BLaER1 (cell line): ENCODE data around the gene NCAPH2.

Experiments
- H3K27ac ChIP-seq: shearing (Covaris generic); formaldehyde crosslinking; 2 replicates; pipeline ENCODE4 v1.8.1; 2022
- H3K27me3 ChIP-seq: shearing (Covaris generic); formaldehyde crosslinking; 2 replicates; pipeline ENCODE4 v1.8.1; 2022
- H3K36me3 ChIP-seq: shearing (Covaris generic); formaldehyde crosslinking; 2 replicates; pipeline ENCODE4 v1.8.1; 2022
- H3K4me1 ChIP-seq: shearing (Covaris generic); formaldehyde crosslinking; 2 replicates; pipeline ENCODE4 v1.8.1; 2022
- H3K4me2 ChIP-seq: shearing (Covaris generic); formaldehyde crosslinking; 2 replicates; pipeline ENCODE4 v1.8.1; 2022
- H3K4me3 ChIP-seq: shearing (Covaris generic); formaldehyde crosslinking; 2 replicates; pipeline ENCODE4 v1.8.1; 2022
- H3K9ac ChIP-seq: shearing (Covaris generic); formaldehyde crosslinking; 2 replicates; pipeline ENCODE4 v1.8.1; 2022
- H3K9me3 ChIP-seq: shearing (Covaris generic); formaldehyde crosslinking; 2 replicates; pipeline ENCODE4 v1.8.1; 2022
- H4K20me1 ChIP-seq: shearing (Covaris generic); formaldehyde crosslinking; 2 replicates; pipeline ENCODE4 v1.8.1; 2022
- Cebpa-rat ChIP-seq: shearing (Covaris generic); IDR thresholded peaks from 2 replicates; pipeline ENCODE4 v1.8.1; 2022

NCAPH2 gene

DNA sequence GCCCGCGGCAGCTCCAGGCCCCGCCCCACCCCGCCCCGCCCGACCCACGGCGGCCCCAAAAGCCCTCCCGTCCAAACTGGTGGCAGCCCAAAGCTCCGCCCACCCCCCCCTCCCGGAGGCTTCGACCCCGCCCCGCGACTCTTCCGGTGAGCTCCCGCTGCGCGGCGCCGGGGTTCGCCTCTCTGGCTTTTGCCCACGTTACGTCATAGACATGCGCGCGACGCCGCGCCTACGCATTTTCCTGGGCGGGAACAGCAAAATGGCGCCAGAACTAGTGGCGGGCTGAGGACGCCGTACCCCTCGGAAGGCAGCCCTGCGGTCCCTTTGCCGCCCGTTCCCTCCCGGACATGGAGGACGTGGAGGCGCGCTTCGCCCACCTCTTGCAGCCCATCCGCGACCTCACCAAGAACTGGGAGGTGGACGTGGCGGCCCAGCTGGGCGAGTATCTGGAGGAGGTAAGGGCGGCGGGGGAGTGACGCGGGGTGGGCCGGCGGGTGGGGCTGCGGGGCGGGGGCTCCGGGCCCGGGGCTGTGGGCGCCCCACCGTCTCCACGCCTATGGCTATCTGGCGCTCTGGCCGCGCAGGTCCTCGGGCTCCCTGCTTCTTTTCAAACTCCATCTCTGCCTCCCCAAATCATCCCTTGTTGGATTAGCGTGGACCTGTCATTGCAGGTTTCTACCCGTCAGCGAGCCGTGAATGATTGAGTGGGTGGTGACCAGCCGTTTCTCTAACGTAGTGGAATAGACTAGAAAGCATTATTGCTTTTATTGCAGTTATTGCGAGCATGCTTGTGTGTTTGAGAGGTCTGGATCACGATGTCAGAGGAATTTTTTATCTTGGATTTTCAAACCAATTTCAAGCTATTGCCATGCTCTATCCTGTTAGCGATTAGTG, at the start of gene NCAPH2:
NCAPH2 (plus strand) TSS at position 234 of the 894 bp plus-strand sequence; CDS start at position 348, 114 bp downstream.
- Histone ChIP-seq H3K4me3 (peak within 1 kb of the TSS; percentile 94), H4K20me1 (peaks cover 55% of the 10 kb centered on the region), H3K4me2 (peak within 1 kb of the TSS; percentile 99), H3K4me1 (peaks cover 48% of the 10 kb centered on the region), H3K9ac (peak within 1 kb of the TSS; percentile 92), H3K27ac (peak within 1 kb of the TSS; percentile 89), H3K27me3 (no peaks in the 10 kb centered on the region), H3K9me3 (no peaks in the 10 kb centered on the region), H3K36me3 (peaks cover 49% of the 10 kb centered on the region)
- TF ChIP-seq Cebpa-rat: no peak

GRCh38 chr22:50459016-50459415, 49.0 kb upstream of the NCAPH2 start:
- H4K20me1 ChIP-seq: peaks cover 90% of the 10 kb centered on the region
- peaks cover 99% of the 10 kb centered on the region for H3K36me3 ChIP-seq
- no peak overlapping the region for H3K4me3 ChIP-seq
- no peak overlapping the region for H3K9ac ChIP-seq
- H3K9me3 ChIP-seq: no peaks in the 10 kb centered on the region
- H3K4me2 ChIP-seq: no peak overlapping the region
- H3K4me1 ChIP-seq: no peaks in the 10 kb centered on the region
- no peak for TF ChIP-seq Cebpa-rat
- no peak overlapping the region for H3K27ac ChIP-seq
- no peaks in the 10 kb centered on the region for H3K27me3 ChIP-seq

GRCh38 chr22:50459496-50460140, 48.4 kb upstream of the NCAPH2 start:
- Histone ChIP-seq H3K9ac (no peak overlapping the region), H3K4me1 (no peaks in the 10 kb centered on the region), H3K27ac (no peak overlapping the region), H3K36me3 (peaks cover 99% of the 10 kb centered on the region), H3K4me2 (no peak overlapping the region), H3K4me3 (no peak overlapping the region), H3K27me3 (no peaks in the 10 kb centered on the region), H4K20me1 (peaks cover 90% of the 10 kb centered on the region), H3K9me3 (no peaks in the 10 kb centered on the region)
- no peak for TF ChIP-seq Cebpa-rat

DNA sequence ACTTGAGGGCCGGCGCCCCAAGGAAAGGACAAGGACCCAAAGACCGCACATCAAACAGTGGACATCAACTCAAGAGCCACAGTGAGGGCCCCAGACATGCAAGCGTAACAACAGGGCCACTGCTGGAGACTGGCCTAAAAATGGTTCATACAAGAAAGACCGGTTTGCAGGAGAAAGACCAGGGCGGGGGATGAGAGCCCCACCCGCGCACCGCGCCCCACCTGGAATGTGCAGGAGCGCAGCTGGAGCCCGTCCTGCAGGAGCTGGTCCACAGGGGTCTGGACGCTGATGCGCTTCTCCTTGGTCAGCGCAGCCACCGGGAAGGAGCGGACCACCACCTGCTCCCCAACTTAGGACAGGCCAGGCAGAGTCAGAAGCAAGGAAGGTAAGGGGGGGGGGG, 47.1 kb upstream of the NCAPH2 start:
- no peak for TF ChIP-seq Cebpa-rat
- Histone ChIP-seq H3K4me1 (no peaks in the 10 kb centered on the region), H3K4me2 (no peak overlapping the region), H3K9ac (no peak overlapping the region), H3K36me3 (peaks cover 99% of the 10 kb centered on the region), H3K27ac (no peak overlapping the region), H3K27me3 (no peaks in the 10 kb centered on the region), H3K4me3 (no peak overlapping the region), H4K20me1 (peaks cover 90% of the 10 kb centered on the region), H3K9me3 (no peaks in the 10 kb centered on the region)

DNA sequence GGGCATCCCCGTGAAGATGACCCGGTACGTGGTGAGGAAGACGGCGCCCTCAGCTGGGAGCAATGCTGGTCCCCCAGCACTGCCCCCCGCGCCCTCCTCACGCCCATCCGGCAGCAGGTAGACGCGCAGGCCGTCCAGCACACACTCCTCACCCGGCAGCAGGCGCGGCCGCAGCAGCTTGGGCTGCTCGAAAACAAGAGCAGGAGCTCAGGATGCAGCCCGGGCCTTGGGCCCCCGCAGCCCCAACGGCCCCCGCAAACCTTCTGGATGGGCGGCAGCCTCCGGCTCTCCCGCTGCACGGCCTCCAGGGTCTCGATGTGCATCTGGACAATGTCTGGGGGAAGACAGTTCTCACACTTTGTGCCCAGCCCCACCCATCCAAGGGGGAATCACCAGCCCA, 46.5 kb upstream of the NCAPH2 start:
- H4K20me1 ChIP-seq: peaks cover 95% of the 10 kb centered on the region

DNA sequence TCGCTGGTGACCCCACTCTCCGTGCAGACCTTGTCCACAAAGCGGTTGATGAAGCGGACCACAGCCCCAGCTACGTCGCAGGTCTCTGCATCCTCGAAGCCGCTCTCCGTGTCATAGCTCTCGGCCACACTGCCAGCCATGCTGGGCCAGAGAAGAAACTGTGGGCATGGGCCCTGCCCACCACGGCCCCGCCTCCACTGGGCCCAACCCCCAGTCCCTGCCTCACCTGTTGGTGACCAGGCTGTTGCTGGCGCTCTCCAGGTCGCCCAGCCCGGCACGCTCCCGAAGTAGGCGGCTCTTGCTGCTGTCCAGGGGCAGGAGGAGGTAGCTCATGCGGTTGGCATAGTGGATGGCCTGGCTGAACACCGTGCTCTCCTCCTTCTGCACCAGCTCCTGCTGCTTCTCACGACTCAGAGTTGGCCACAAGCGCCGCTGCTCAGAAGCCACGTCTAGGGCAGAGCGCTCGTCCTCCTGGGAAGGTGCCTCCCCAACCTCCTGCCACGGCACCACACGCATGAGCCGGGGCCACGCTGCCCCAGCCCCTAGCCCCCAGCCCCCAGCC, 46.0 kb upstream of the NCAPH2 start:
- Histone ChIP-seq H3K9me3 (no peaks in the 10 kb centered on the region), H3K36me3 (peaks cover 100% of the 10 kb centered on the region), H3K27ac (no peak overlapping the region), H3K9ac (no peak overlapping the region), H3K4me3 (no peak overlapping the region), H3K4me1 (peaks cover 8% of the 10 kb centered on the region), H3K27me3 (no peaks in the 10 kb centered on the region), H4K20me1 (peaks cover 95% of the 10 kb centered on the region), H3K4me2 (no peak overlapping the region)
- TF ChIP-seq Cebpa-rat: no peak

More for the DNA sequence above, 46.5 kb upstream of the NCAPH2 start:
- Histone ChIP-seq H3K27ac (no peak overlapping the region), H3K27me3 (no peaks in the 10 kb centered on the region), H3K4me3 (no peak overlapping the region), H3K9me3 (no peaks in the 10 kb centered on the region), H3K9ac (no peak overlapping the region), H3K36me3 (peaks cover 100% of the 10 kb centered on the region), H3K4me1 (peaks cover 3% of the 10 kb centered on the region), H3K4me2 (no peak overlapping the region)
- no peak for TF ChIP-seq Cebpa-rat

GRCh38 chr22:50463188-50463900, 44.7 kb upstream of the NCAPH2 start:
- Histone ChIP-seq H3K4me2 (no peak overlapping the region), H3K4me3 (no peak overlapping the region), H4K20me1 (peaks cover 96% of the 10 kb centered on the region), H3K9me3 (no peaks in the 10 kb centered on the region), H3K36me3 (peaks cover 91% of the 10 kb centered on the region), H3K27ac (no peak overlapping the region), H3K27me3 (no peaks in the 10 kb centered on the region), H3K9ac (no peak overlapping the region), H3K4me1 (peaks cover 21% of the 10 kb centered on the region)
- TF ChIP-seq Cebpa-rat: no peak

DNA sequence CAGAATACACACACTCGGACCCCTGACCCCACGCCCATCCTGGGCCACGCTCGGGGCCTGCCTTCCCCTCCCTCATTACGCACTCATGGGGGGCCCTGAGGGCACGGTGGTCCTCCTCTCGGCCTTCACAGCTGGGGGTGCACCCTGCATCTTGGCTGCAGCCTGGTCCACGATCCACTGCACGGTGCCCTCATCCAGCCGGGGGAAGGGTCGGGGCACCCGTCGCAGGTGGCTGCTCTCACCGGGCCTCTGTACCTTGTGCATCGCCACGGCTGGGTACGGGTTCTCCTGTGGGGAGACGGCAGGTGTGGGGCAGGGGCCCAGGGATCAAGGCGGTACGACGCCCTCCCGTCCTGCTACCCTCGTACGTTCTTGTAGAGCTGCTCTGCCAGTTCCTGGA, 43.6 kb upstream of the NCAPH2 start:
- Histone ChIP-seq H3K4me1 (peaks cover 32% of the 10 kb centered on the region), H4K20me1 (peaks cover 96% of the 10 kb centered on the region), H3K4me3 (no peak overlapping the region), H3K36me3 (peaks cover 80% of the 10 kb centered on the region), H3K27me3 (no peaks in the 10 kb centered on the region), H3K9me3 (no peaks in the 10 kb centered on the region), H3K4me2 (no peak overlapping the region), H3K9ac (no peak overlapping the region), H3K27ac (no peak overlapping the region)
- TF ChIP-seq Cebpa-rat: no peak

DNA sequence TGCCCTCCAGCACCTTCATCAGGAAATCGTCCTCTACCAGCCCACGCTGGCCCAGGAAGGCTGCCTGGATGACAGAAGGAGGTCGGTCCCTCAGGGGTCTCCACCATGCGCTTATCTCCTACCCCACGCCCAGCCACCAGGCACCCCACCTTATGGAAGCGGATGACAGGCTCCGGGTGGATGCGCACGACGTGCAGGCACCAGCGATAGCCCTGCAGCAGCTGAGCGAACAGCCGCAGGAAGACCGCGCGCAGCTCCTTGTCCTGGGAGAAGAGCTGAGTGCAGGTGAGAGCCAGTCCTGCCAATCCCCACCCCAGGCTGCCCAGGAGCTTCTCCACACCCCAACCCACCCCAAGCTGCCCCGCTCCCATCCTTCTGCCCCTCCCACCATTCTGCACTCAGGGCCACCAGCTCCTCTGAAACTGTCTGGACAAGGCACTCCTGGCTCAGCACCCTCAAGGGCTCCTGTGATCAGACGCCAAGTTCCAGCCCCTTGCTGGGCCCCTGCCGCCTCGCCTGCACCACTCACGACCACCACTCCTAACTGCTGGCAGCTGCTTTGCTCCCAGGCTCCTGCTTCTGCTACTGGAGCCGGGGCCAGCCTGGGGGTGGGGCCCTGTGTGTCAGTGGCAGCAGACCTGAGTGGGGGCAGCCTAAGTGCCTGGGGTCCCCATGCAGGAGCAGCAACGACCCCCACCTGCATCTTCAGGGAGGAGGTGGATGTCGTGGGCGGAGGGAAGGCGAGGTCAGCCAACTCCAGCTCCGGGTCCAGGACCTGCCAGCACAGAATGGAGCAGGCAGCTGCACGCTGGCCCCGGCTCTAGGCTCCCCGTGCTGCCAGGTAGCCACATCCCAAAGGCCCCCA, 42.7 kb upstream of the NCAPH2 start:
- H3K4me1 ChIP-seq: peaks cover 35% of the 10 kb centered on the region
- H3K4me2 ChIP-seq: no peak overlapping the region
- no peak overlapping the region for H3K4me3 ChIP-seq
- peaks cover 72% of the 10 kb centered on the region for H3K36me3 ChIP-seq
- no peak overlapping the region for H3K27ac ChIP-seq
- peaks cover 91% of the 10 kb centered on the region for H4K20me1 ChIP-seq
- TF ChIP-seq Cebpa-rat: no peak
- H3K27me3 ChIP-seq: no peaks in the 10 kb centered on the region
- no peak overlapping the region for H3K9ac ChIP-seq
- H3K9me3 ChIP-seq: no peaks in the 10 kb centered on the region
